ENCODE data around the gene SLC4A2. TPM values are rescaled to one million over a fixed set of nuclear protein-coding genes. Genes with fewer than 3 reads are reported as not detected.

Gene SLC4A2
- total and polyA plus RNA-seq, 2 of the 8 experiments (the other 6 are each of a cell fraction or from before 2014, with no cell fraction given), result 72.6 to 147 TPM

DNA sequence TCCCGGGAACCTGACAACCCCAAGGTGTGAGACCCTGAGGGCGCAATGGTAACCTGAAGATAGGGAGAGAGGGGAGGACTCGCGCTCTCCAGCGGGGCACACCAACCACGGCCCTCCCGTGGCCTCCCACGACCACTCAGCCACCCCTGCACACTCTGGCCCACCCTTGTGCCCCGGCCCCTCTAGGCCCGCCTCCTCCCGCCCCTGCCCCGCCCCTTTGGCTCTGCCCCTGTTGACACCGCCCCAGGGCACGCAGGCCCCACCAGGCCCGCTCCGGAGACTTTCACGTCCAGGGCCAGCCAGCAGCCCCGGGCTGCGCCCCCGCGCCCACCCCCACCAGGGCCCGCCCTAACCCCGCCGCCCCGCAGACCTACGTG lies 46.0 kb upstream of the SLC4A2 start:
- Histone ChIP-seq H3K4me1 (replicated peaks in 1 of 4; ENCODE audit: control insufficient read depth in 3 of 4, insufficient read depth in 4 of 4, low read length in 3 of 4) (peaks cover 0 to 40% (median 27%) of the 10 kb centered on the region in 4 experiments; a peak in 6 of 7 replicates), H3K23me2 (ENCODE audit: low read depth, low read length) (peaks cover under 1% of the 10 kb centered on the region; the same call in 1 of the 2 replicates), H2BK120ac (replicated peaks; ENCODE audit: low read depth, low read length) (no peak overlapping the region), H2BK12ac (ENCODE audit: low read depth, low read length) (peak overlapping the region; percentile 72; the same call in 1 of the 2 replicates), H3K27me3 (replicated peaks in 1 of 4; ENCODE audit: control insufficient read depth in 3 of 4, extremely low read depth in 1 of 4, insufficient read depth in 3 of 4, low read length in 3 of 4) (peaks cover 0 to 20% (median 15%) of the 10 kb centered on the region in 4 experiments; a peak in 6 of 7 replicates), H3K79me2 (ENCODE audit: control insufficient read depth in 1 of 2, insufficient read depth in 2 of 2, low read length in 2 of 2) (no peaks in the 10 kb centered on the region), H3K4ac (replicated peaks; ENCODE audit: insufficient read length, low read depth, low read length) (no peak overlapping the region), H3K79me1 (ENCODE audit: low read depth, low read length) (no peaks in the 10 kb centered on the region; the same call in 1 of the 2 replicates), H4K91ac (replicated peaks; ENCODE audit: insufficient read length, low read length) (peak overlapping the region; percentile 5), H4K20me1 (replicated peaks in 1 of 2; ENCODE audit: control insufficient read depth in 1 of 2, insufficient read depth in 2 of 2, low read length in 2 of 2) (no peaks in the 10 kb centered on the region), H3K9me3 (ENCODE audit: insufficient read depth in 2 of 2, low read depth in 1 of 2, low read length in 1 of 2) (no peaks in the 10 kb centered on the region), H4K8ac (ENCODE audit: extremely low read depth, insufficient read depth, low read length) (peak overlapping the region; percentile 23; the same call in 1 of the 2 replicates), H4K5ac (ENCODE audit: insufficient read length, low read depth, low read length) (no peak overlapping the region), H3K9ac (replicated peaks in 1 of 4; ENCODE audit: extremely low read depth in 1 of 4, low read depth in 3 of 4, low read length in 3 of 4) (0 out of 7 replicates have a peak overlapping the region, but pooled peaks of 2 of the 4 experiments have one; percentile 29 to 38), H2BK5ac (ENCODE audit: low read depth, low read length) (peak overlapping the region; percentile 50; the same call in 1 of the 2 replicates), H2AFZ (ENCODE audit: low read length) (no peak overlapping the region), H3K23ac (ENCODE audit: insufficient read length) (no peak overlapping the region), H3K56ac (replicated peaks; ENCODE audit: insufficient read length, low read depth, low read length) (no peak overlapping the region), H2AK5ac (ENCODE audit: low read depth, low read length) (no peak overlapping the region), H2BK20ac (ENCODE audit: low read length) (no peak overlapping the region), H3K18ac (ENCODE audit: extremely low read depth, low read length) (no peak overlapping the region), H2BK15ac (ENCODE audit: low read length) (peak overlapping the region; percentile 72; the same call in 1 of the 2 replicates), H3K27ac (ENCODE audit: low read depth, low read length) (no peak overlapping the region), H3K14ac (ENCODE audit: insufficient read length) (no peak overlapping the region), H3K36me3 (ENCODE audit: control insufficient read depth in 2 of 4, insufficient read depth in 4 of 4, low read length in 3 of 4) (no peaks in the 10 kb centered on the region), H3K4me3 (ENCODE audit: extremely low read depth in 1 of 4, insufficient read depth in 2 of 4, low read depth in 3 of 4, low read length in 4 of 4) (peak overlapping the region in 3 of 4 experiments; percentile 4 to 53 (median 53); a peak in 5 of 8 replicates), H3K4me2 (ENCODE audit: insufficient read depth in 1 of 2, low read depth in 2 of 2, low read length in 2 of 2) (peak overlapping the region; percentile 60 to 68)
- FAIRE-seq (no peak), DNase-seq (ENCODE audit: low read depth in 1 of 2, low spot score in 2 of 2) (no peak)
- ChIA-PET POLR2A (ENCODE audit: partially characterized antibody) (interaction anchor here (0.7 to 2.5 kb wide), 8 partner anchors 14 to 98 kb away, joined by 3 to 7 read pairs (median 3); partner anchors contain the start of gene ABCB8), CTCF (ENCODE audit: partially characterized antibody) (interaction anchor here (0.7 to 11.5 kb wide), 10 partner anchors 8 to 100 kb away, joined by 3 to 142 read pairs (median 5); partner anchors contain the start of genes ABCB8, ATG9B and NOS3)
- 73% methylated on average over 5 of the region's 26 CpGs; no CpG with 5 or more reads in 1 of the 2 experiments for WGBS, 2 experiments (ENCODE audit: extremely low coverage in 1 of 2, insufficient coverage in 1 of 2, insufficient read length in 1 of 2, insufficient replicate concordance in 2 of 2, low coverage in 1 of 2, low lambda C conversion rate in 2 of 2, missing lambda C conversion rate in 1 of 2)
- TF ChIP-seq EZH2 (IDR thresholded peaks at IDR 0.05; ENCODE audit: low read depth, low read length, severe bottlenecking) (no peak), RNF2 (IDR thresholded peaks at IDR 0.05; ENCODE audit: borderline replicate concordance, low read depth, low read length, missing control alignments, poor library complexity, severe bottlenecking) (no peak), SUZ12 (IDR thresholded peaks at IDR 0.05; ENCODE audit: low read length) (no peak), FOSL1 (IDR thresholded peaks at IDR 0.05; ENCODE audit: insufficient read depth, low read depth, low read length) (no peak), HDAC6 (IDR thresholded peaks at IDR 0.05; ENCODE audit: low read depth, low read length) (no peak), NRF1 (IDR thresholded peaks at IDR 0.05; ENCODE audit: low read depth, low read length) (no peak), CBX8 (IDR thresholded peaks at IDR 0.05; ENCODE audit: borderline replicate concordance, low read depth, low read length) (no peak), BRCA1 (IDR thresholded peaks at IDR 0.05; ENCODE audit: low read depth, low read length) (no peak)
- TF ChIP-seq, protein P1, sequence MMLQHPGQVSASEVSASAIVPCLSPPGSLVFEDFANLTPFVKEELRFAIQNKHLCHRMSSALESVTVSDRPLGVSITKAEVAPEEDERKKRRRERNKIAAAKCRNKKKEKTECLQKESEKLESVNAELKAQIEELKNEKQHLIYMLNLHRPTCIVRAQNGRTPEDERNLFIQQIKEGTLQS (IDR thresholded peaks at IDR 0.05; ENCODE audit: insufficient read depth, low read depth, low read length), result no peak
- TF ChIP-seq, protein P2, sequence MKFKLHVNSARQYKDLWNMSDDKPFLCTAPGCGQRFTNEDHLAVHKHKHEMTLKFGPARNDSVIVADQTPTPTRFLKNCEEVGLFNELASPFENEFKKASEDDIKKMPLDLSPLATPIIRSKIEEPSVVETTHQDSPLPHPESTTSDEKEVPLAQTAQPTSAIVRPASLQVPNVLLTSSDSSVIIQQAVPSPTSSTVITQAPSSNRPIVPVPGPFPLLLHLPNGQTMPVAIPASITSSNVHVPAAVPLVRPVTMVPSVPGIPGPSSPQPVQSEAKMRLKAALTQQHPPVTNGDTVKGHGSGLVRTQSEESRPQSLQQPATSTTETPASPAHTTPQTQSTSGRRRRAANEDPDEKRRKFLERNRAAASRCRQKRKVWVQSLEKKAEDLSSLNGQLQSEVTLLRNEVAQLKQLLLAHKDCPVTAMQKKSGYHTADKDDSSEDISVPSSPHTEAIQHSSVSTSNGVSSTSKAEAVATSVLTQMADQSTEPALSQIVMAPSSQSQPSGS (IDR thresholded peaks at IDR 0.05; ENCODE audit: low read length), result no peak

Measured in H1 (cell line).